Tibial nerve (tissue), 4 donors: Measurements from ENCODE around the gene ATE1. TPM values are rescaled to one million over a fixed set of nuclear protein-coding genes. Genes with fewer than 3 reads are reported as not detected.

Experiments
- DNase-seq, 2 donors: peaks; one replicate each; pipeline ENCODE4 v3.0.0-alpha.2; 2019; ENCODE audit warnings: low spot score in 2 of 2
- H3K27ac ChIP-seq, 4 donors: fragments of 200-600 bp; sonication (generic) in 3 of 4; one replicate each; pipeline ENCODE4 v1.5.1; 2017 to 2019; ENCODE audit warnings: mild to moderate bottlenecking in 1 of 4
- H3K27me3 ChIP-seq, 2 donors: fragments of 200-600 bp; sonication (generic) in 1 of 2; one replicate each; pipeline versions ENCODE4 v1.5.1 to v1.6.0; 2017 to 2019
- H3K36me3 ChIP-seq, 3 donors: fragments of 200-600 bp; sonication (generic); one replicate each; pipeline ENCODE4 v1.5.1; 2018 to 2019
- H3K4me1 ChIP-seq, 4 donors: fragments of 200-600 bp; sonication (generic) in 3 of 4; one replicate each; pipeline ENCODE4 v1.5.1; 2017 to 2019
- H3K4me3 ChIP-seq, 4 donors: fragments of 200-600 bp; sonication (generic) in 3 of 4; one replicate each; pipeline ENCODE4 v1.5.1; 2017 to 2019; ENCODE audit warnings: mild to moderate bottlenecking in 1 of 4, moderate library complexity in 1 of 4
- H3K9me3 ChIP-seq, 4 donors: fragments of 200-600 bp; sonication (generic) in 3 of 4; one replicate each; pipeline ENCODE4 v1.5.1; 2017 to 2019
- CTCF ChIP-seq, 5 experiments: fragments of 200-600 bp in 3 of 5; fragments of 450-650 bp in 2 of 5; sonication (generic) in 3 of 5; IDR thresholded peaks; one replicate each; pipeline ENCODE4 v1.5.1; 2016 to 2019; ENCODE audit warnings: antibody characterized with exemption in 5 of 5, mild to moderate bottlenecking in 3 of 5, moderate library complexity in 2 of 5
- EP300 ChIP-seq, 2 donors: sonication (generic); formaldehyde crosslinking; IDR thresholded peaks; one replicate each; pipeline ENCODE4 v1.6.1; 2017; ENCODE audit warnings: antibody characterized with exemption in 2 of 2, mild to moderate bottlenecking in 1 of 2
- POLR2A ChIP-seq, 2 donors: fragments of 450-650 bp; IDR thresholded peaks; one replicate each; pipeline ENCODE4 v1.6.1; 2017; ENCODE audit warnings: antibody characterized with exemption in 2 of 2, mild to moderate bottlenecking in 2 of 2, moderate library complexity in 2 of 2
- WGBS, 2 donors: methylation state at CpG; one replicate each; pipeline ENCODE4 v1.1.5; 2018; 5-methylcytosine and 5-hydroxymethylcytosine counted together
- total RNA-seq, 4 donors: library from RNA; depleted of rRNA; stranded (reverse); fragments of >200 nt; gene quantifications; one replicate each; pipeline ENCODE4 v1.1.0, GENCODE V29; 2016

The ATE1 gene
- total RNA-seq, 4 donors from 2014 or later, result 18.3 to 24.5 (median 23.5) TPM

- no peak overlapping the region for H3K4me3 ChIP-seq
- peaks cover 0 to 33% (median 0%) of the 10 kb centered on the region in 3 donors for H3K36me3 ChIP-seq
- no peaks in the 10 kb centered on the region for H3K4me1 ChIP-seq
- no peak for DNase-seq
- 83 to 88% methylated on average over 4 of the region's 4 CpGs for WGBS, 2 donors
- H3K27me3 ChIP-seq, result no peaks in the 10 kb centered on the region
- no peak for TF ChIP-seq POLR2A (IDR thresholded peaks at IDR 0.05)
- no peak for TF ChIP-seq CTCF (IDR thresholded peaks at IDR 0.05)
- TF ChIP-seq EP300 (IDR thresholded peaks at IDR 0.05), result no peak
- H3K9me3 ChIP-seq, result no peaks in the 10 kb centered on the region
- H3K27ac ChIP-seq, result no peak overlapping the region
These were observed 93.1 kb downstream of the ATE1 start for GRCh38 chr10:121834757-121835156.

- H3K4me1 ChIP-seq, result no peaks in the 10 kb centered on the region
- DNase-seq, result no peak
- peaks cover 0 to 40% (median 0%) of the 10 kb centered on the region in 3 donors for H3K36me3 ChIP-seq
- H3K27ac ChIP-seq, result no peak overlapping the region
- TF ChIP-seq EP300 (IDR thresholded peaks at IDR 0.05), result no peak
- no peak for TF ChIP-seq CTCF (IDR thresholded peaks at IDR 0.05)
- no peak for TF ChIP-seq POLR2A (IDR thresholded peaks at IDR 0.05)
- H3K9me3 ChIP-seq, result no peaks in the 10 kb centered on the region
- 57 to 74% methylated on average over 1 of the region's 1 CpG for WGBS, 2 donors
- H3K4me3 ChIP-seq, result no peak overlapping the region
- H3K27me3 ChIP-seq, result no peaks in the 10 kb centered on the region
These were observed 94.4 kb downstream of the ATE1 start for GRCh38 chr10:121833387-121833786.

GRCh38 chr10:121832647-121833046, 95.2 kb downstream of the ATE1 start:
- Histone ChIP-seq H3K36me3 (peaks cover 0 to 47% (median 0%) of the 10 kb centered on the region in 3 donors), H3K9me3 (no peaks in the 10 kb centered on the region), H3K4me1 (no peaks in the 10 kb centered on the region), H3K4me3 (no peak overlapping the region), H3K27me3 (no peaks in the 10 kb centered on the region), H3K27ac (no peak overlapping the region)
- WGBS, 2 donors, result 97 to 98% methylated on average over 3 of the region's 3 CpGs
- TF ChIP-seq EP300 (IDR thresholded peaks at IDR 0.05), result no peak
- no peak for TF ChIP-seq CTCF (IDR thresholded peaks at IDR 0.05)
- no peak for TF ChIP-seq POLR2A (IDR thresholded peaks at IDR 0.05)
- DNase-seq, result no peak

- no peaks in the 10 kb centered on the region for H3K27me3 ChIP-seq
- H3K36me3 ChIP-seq, result peaks cover 0 to 56% (median 0%) of the 10 kb centered on the region in 3 donors
- TF ChIP-seq POLR2A (IDR thresholded peaks at IDR 0.05) (no peak), CTCF (IDR thresholded peaks at IDR 0.05) (no peak), EP300 (IDR thresholded peaks at IDR 0.05) (no peak)
- H3K9me3 ChIP-seq, result no peaks in the 10 kb centered on the region
- 88 to 97% methylated on average over 1 of the region's 1 CpG for WGBS, 2 donors
- no peak overlapping the region for H3K4me3 ChIP-seq
- no peaks in the 10 kb centered on the region for H3K4me1 ChIP-seq
- no peak for DNase-seq
- H3K27ac ChIP-seq, result no peak overlapping the region
These were observed 96.1 kb downstream of the ATE1 start for GRCh38 chr10:121831777-121832176.

GRCh38 chr10:121831237-121831636, 96.6 kb downstream of the ATE1 start:
- H3K4me3 ChIP-seq, result no peak overlapping the region
- no peaks in the 10 kb centered on the region for H3K27me3 ChIP-seq
- H3K27ac ChIP-seq, result no peak overlapping the region
- WGBS, 2 donors, result 88 to 90% methylated on average over 6 of the region's 6 CpGs
- no peak for TF ChIP-seq CTCF (IDR thresholded peaks at IDR 0.05)
- TF ChIP-seq EP300 (IDR thresholded peaks at IDR 0.05), result no peak
- no peak for TF ChIP-seq POLR2A (IDR thresholded peaks at IDR 0.05)
- no peaks in the 10 kb centered on the region for H3K9me3 ChIP-seq
- no peaks in the 10 kb centered on the region for H3K4me1 ChIP-seq
- peaks cover 0 to 59% (median 0%) of the 10 kb centered on the region in 3 donors for H3K36me3 ChIP-seq
- no peak for DNase-seq
